ENCODE data around the gene FAM81B. TPM values are rescaled to one million over a fixed set of nuclear protein-coding genes. Genes with fewer than 3 reads are reported as not detected.

FAM81B gene
- total and polyA plus RNA-seq, 2 donors from 2014 or later, result 1.9 to 2.3 TPM

GRCh38 chr5:95486191-95486590 lies 95.0 kb downstream of the FAM81B start:
- Histone ChIP-seq H3K4me1 (ENCODE audit: control insufficient read depth in 2 of 3, insufficient read depth in 2 of 3, low read depth in 1 of 3, low read length in 3 of 3) (no peaks in the 10 kb centered on the region), H3K27me3 (ENCODE audit: control insufficient read depth, insufficient read depth, low read length) (no peaks in the 10 kb centered on the region), H3K36me3 (ENCODE audit: control insufficient read depth in 2 of 3, insufficient read depth in 3 of 3, low read length in 3 of 3) (peaks cover 13 to 46% (median 26%) of the 10 kb centered on the region in 3 donors), H3K9ac (ENCODE audit: low read length in 3 of 3) (no peak overlapping the region), H3K4me3 (ENCODE audit: low read length in 3 of 3) (no peak overlapping the region), H3K9me3 (ENCODE audit: control insufficient read depth in 2 of 3, insufficient read depth in 1 of 3, low read length in 3 of 3) (peaks cover 0 to 1% (median 0%) of the 10 kb centered on the region in 3 donors), H3K27ac (ENCODE audit: low read depth in 2 of 2, low read length in 2 of 2) (no peak overlapping the region)
- no peak for FAIRE-seq
- TF ChIP-seq, protein P1, sequence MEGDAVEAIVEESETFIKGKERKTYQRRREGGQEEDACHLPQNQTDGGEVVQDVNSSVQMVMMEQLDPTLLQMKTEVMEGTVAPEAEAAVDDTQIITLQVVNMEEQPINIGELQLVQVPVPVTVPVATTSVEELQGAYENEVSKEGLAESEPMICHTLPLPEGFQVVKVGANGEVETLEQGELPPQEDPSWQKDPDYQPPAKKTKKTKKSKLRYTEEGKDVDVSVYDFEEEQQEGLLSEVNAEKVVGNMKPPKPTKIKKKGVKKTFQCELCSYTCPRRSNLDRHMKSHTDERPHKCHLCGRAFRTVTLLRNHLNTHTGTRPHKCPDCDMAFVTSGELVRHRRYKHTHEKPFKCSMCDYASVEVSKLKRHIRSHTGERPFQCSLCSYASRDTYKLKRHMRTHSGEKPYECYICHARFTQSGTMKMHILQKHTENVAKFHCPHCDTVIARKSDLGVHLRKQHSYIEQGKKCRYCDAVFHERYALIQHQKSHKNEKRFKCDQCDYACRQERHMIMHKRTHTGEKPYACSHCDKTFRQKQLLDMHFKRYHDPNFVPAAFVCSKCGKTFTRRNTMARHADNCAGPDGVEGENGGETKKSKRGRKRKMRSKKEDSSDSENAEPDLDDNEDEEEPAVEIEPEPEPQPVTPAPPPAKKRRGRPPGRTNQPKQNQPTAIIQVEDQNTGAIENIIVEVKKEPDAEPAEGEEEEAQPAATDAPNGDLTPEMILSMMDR (IDR thresholded peaks at IDR 0.05; ENCODE audit: borderline replicate concordance, extremely low read depth, insufficient read depth), result no peak
- no peak for DNase-seq
- intact Hi-C loops (cut with DNase I), result no loop called here

DNA sequence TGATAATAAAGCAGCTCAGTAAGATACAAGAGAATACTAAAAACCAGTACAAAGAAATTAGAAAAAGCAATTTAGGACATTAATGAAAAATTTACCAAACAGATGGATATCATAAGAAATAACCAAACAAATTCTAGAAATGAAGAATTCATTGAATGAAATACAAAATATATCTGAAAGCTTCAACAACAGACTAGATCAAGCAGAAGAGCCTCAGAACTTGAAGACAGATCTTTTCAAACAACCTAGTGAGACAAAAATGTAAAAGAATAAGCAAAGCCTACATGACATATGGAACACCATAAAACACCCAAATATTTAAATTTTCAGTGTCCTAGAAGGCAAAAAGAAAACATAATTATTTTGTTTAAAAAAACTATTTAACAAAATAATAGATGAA lies 96.7 kb downstream of the FAM81B start:
- Histone ChIP-seq H3K27me3 (ENCODE audit: control insufficient read depth, insufficient read depth, low read length) (no peaks in the 10 kb centered on the region), H3K36me3 (ENCODE audit: control insufficient read depth in 2 of 3, insufficient read depth in 3 of 3, low read length in 3 of 3) (peaks cover 15 to 49% (median 25%) of the 10 kb centered on the region in 3 donors), H3K9ac (ENCODE audit: low read length in 3 of 3) (no peak overlapping the region), H3K4me3 (ENCODE audit: low read length in 3 of 3) (no peak overlapping the region), H3K27ac (ENCODE audit: low read depth in 2 of 2, low read length in 2 of 2) (no peak overlapping the region), H3K9me3 (ENCODE audit: control insufficient read depth in 2 of 3, insufficient read depth in 1 of 3, low read length in 3 of 3) (peaks cover 0 to 1% (median 0%) of the 10 kb centered on the region in 3 donors), H3K4me1 (ENCODE audit: control insufficient read depth in 2 of 3, insufficient read depth in 2 of 3, low read depth in 1 of 3, low read length in 3 of 3) (no peaks in the 10 kb centered on the region)
- DNase-seq, result no peak
- intact Hi-C loops (cut with DNase I), result no loop called here
- no peak for FAIRE-seq
- TF ChIP-seq, protein P1 (IDR thresholded peaks at IDR 0.05; ENCODE audit: borderline replicate concordance, extremely low read depth, insufficient read depth), result no peak

Other genes starting within 250 kb of the FAM81B start
- 19.3 TPM for gene MCTP1, start 106.3 kb upstream of the FAM81B start, total RNA-seq
- 1.4 TPM for gene MCTP1, start 106.3 kb upstream of the FAM81B start, polyA plus RNA-seq (ENCODE audit: insufficient read depth, low read depth, low replicate concordance)
- 72.9 TPM for gene SKIC3, start 163.6 kb downstream of the FAM81B start, total RNA-seq
- gene SKIC3, start 163.6 kb downstream of the FAM81B start, polyA plus RNA-seq (ENCODE audit: insufficient read depth, low read depth, low replicate concordance), result 13.3 TPM
- 5.9 TPM for gene ARSK, start 163.7 kb downstream of the FAM81B start, total RNA-seq
- gene ARSK, start 163.7 kb downstream of the FAM81B start, polyA plus RNA-seq (ENCODE audit: insufficient read depth, low read depth, low replicate concordance), result 4.5 TPM
- 0.16 TPM for gene GPR150, start 228.7 kb downstream of the FAM81B start, total RNA-seq
- 0.19 TPM for gene GPR150, start 228.7 kb downstream of the FAM81B start, polyA plus RNA-seq (ENCODE audit: insufficient read depth, low read depth, low replicate concordance)

Measured in kidney (tissue), 14 donors.